ENCODE data around the gene NOPCHAP1.

- TF ChIP-seq CTCF (IDR thresholded peaks at IDR 0.05) (no peak), POLR2A (IDR thresholded peaks at IDR 0.05) (no peak)
Measured at GRCh38 chr12:104985206-104985605, 910 bp upstream of the NOPCHAP1 start.

Data from right lobe of liver (tissue), 4 donors.